Measurements from ENCODE around the gene CDHR4.

DNA sequence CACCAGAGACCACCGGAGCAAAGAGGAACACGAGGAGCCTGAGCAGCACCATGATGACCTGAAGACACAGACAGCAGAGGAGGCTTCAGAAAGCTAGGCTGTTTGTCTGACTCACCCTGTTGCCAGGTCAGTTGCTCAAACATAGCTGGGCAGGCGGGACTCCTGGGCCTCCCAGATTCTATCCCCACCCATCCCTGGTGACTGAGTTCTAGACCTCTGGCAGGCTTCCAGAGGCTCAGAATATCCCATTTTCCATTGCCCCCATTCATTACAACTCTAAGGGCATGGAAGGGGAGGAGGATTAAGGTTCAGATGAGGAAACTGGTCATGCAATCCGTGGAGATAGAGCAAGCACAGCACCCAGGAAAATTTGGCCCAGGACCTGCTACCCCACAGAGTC, at the start of gene CDHR4:
- TF ChIP-seq, protein P1, sequence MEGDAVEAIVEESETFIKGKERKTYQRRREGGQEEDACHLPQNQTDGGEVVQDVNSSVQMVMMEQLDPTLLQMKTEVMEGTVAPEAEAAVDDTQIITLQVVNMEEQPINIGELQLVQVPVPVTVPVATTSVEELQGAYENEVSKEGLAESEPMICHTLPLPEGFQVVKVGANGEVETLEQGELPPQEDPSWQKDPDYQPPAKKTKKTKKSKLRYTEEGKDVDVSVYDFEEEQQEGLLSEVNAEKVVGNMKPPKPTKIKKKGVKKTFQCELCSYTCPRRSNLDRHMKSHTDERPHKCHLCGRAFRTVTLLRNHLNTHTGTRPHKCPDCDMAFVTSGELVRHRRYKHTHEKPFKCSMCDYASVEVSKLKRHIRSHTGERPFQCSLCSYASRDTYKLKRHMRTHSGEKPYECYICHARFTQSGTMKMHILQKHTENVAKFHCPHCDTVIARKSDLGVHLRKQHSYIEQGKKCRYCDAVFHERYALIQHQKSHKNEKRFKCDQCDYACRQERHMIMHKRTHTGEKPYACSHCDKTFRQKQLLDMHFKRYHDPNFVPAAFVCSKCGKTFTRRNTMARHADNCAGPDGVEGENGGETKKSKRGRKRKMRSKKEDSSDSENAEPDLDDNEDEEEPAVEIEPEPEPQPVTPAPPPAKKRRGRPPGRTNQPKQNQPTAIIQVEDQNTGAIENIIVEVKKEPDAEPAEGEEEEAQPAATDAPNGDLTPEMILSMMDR (IDR thresholded peaks at IDR 0.05), result no peak
- TF ChIP-seq POLR2A (IDR thresholded peaks at IDR 0.05), result no peak

Measured in right lobe of liver (tissue), 4 donors.